GM12872 (cell line): ENCODE measurements around the gene CD40.

Source experiments
- CTCF ChIP-seq: IDR thresholded peaks from 3 replicates; pipeline ENCODE4 v1.5.1; 2011; ENCODE audit warnings: low read depth, mild to moderate bottlenecking, low read length, moderate library complexity; ENCODE audit not compliant: insufficient read depth

CD40 gene

DNA sequence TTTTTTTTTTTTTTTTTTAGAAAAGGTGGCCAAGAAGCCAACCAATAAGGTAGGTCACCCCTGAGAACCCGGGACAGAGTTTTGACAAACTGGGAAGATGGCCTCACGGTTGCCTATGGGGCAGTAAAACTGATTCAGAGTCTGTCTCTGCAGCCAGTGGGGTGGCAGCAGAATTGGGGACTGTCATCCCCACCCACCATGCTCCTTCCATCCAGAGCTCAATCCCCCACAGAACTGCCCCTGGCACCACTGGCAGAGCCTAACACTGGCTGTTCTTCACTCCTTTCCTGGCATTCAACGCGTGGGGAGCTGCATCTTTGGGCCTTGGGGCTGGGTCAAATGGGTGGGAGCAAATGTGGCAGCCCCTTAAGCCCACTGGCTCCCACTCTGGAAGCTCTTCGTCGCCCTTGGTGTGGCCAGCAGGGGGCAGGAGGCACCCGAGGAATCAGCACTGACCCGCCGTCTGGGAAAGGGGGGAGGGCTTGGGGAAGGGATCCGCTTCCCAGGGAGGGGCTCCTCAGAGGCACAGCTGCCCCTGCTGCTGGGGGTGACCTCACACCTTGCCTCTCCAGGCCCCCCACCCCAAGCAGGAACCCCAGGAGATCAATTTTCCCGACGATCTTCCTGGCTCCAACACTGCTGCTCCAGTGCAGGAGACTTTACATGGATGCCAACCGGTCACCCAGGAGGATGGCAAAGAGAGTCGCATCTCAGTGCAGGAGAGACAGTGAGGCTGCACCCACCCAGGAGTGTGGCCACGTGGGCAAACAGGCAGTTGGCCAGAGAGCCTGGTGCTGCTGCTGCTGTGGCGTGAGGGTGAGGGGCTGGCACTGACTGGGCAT lies 10.4 kb downstream of the CD40 start:
- peak; percentile 65 for TF ChIP-seq CTCF

GRCh38 chr20:46129955-46130481 lies 11.9 kb downstream of the CD40 start:
- TF ChIP-seq CTCF = no peak

GRCh38 chr20:46130534-46130933 lies 12.4 kb downstream of the CD40 start:
- TF ChIP-seq CTCF = no peak

- TF ChIP-seq CTCF = no peak
Observed at GRCh38 chr20:46131396-46131795, 13.3 kb downstream of the CD40 start.

- TF ChIP-seq CTCF = peak; percentile 89
Observed at GRCh38 chr20:46132705-46133120, 14.6 kb downstream of the CD40 start.

DNA sequence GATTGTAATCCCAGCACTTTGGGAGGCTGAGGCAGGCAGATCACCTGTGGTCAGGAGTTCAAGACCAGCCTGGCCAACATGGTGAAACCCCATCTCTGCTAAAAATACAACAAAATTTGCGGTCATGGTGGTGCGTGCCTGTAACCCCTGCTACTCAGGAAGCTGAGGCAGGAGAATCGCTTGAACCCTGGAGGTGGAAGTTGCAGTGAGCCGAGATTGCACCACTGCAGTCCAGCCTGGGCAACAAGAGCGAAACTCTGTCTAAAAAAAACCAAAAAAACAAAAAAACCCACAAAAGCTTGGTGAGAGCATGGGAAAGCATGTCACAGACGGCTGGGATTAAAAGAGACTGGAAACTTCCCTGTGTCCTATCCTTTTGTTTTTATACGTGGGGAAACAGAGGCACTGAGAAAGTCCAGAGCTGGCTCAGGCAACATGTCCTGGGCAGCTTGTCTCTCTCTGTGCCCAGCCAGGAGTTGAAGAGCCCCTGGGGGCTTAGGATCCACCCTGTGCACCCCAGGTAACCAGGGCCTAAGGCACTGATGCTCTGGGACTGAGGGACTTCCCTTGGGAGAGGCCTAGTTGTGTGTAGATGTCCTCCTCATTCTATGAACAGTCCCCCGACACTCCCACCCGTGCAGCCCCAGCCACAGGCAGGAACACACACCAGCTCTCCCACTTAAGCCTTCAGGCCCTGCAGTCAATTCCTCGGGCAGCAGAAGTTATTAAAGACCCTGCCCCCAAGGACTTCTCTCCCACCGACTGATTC lies 16.0 kb downstream of the CD40 start:
- TF ChIP-seq CTCF = no peak

DNA sequence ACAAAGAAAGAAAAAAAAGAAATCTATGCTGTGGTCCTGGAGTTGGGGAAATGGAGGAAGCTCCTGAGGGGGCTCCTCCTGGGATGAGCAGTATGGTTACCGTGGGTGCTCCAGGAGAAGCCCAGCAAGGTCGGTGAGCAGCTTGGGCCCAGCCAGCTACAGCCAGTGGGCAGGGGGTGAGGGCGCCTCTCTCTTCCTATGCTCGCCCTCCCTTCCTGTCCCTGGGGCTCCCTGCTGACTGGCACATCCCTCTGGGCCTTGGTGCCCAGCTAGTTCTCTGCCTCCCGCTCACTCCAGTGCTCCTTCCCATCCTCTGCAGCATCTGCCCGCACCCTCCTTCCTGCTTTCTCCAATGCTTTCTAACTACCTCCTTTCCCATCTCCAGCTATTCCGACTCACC lies 16.6 kb downstream of the CD40 start:
- no peak for TF ChIP-seq CTCF
